GM12891 (cell line): Measurements from ENCODE around the gene RIPK1.
"Not testable (repeated sequence)": the region's sequence is repeated elsewhere in the genome, so short reads cannot be mapped to it uniquely, and the experiment has no call there.

Experiments
- POLR2A ChIP-seq: IDR thresholded peaks from 2 replicates; pipeline ENCODE4 v1.6.1; 2011; ENCODE audit warnings: low read depth, low read length, control low read depth
- TAF1 ChIP-seq: IDR thresholded peaks from 2 replicates; pipeline ENCODE4 v1.6.1; 2011; ENCODE audit warnings: low read depth, low read length, control low read depth

DNA sequence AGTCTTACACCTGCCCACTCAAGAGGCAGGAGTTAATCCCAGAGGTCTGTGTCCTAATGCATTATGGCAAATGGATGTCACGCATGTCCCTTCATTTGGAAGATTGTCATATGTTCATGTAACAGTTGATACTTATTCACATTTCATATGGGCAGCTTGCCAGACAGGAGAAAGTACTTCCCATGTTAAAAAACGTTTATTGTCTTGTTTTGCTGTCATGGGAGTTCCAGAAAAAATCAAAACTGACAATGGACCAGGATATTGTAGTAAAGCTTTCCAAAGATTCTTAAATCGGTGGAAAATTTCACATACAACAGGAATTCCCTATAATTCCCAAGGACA lies 13.2 kb upstream of the RIPK1 start:
- not testable (repeated sequence) for TF ChIP-seq POLR2A, TAF1
